ENCODE results near the gene GP5.

The GP5 gene

GRCh38 chr3:194407423-194407822, 8.4 kb upstream of the GP5 start:
- Histone ChIP-seq H4K8ac (ENCODE audit: low read depth, low read length) (no peak overlapping the region), H2BK120ac (ENCODE audit: low read depth, low read length) (no peak overlapping the region), H3K14ac (ENCODE audit: low read length) (no peak overlapping the region), H3K27me3 (ENCODE audit: control insufficient read depth in 3 of 3, insufficient read depth in 3 of 3, low read depth in 1 of 3, low read length in 3 of 3) (no peaks in the 10 kb centered on the region), H3K36me3 (replicated peaks in 1 of 2; ENCODE audit: control insufficient read depth in 2 of 2, insufficient read depth in 2 of 2, low read length in 2 of 2) (peaks cover 5 to 60% of the 10 kb centered on the region in 2 donors), H3K4ac (ENCODE audit: low read length) (no peak overlapping the region), H4K91ac (ENCODE audit: low read depth, low read length, poor library complexity) (no peak overlapping the region), H3K79me1 (ENCODE audit: low read depth, low read length) (peaks cover 2% of the 10 kb centered on the region), H2BK12ac (ENCODE audit: low read length) (no peak overlapping the region), H2AFZ (ENCODE audit: low read length) (no peak overlapping the region), H3K4me3 (ENCODE audit: low read length in 2 of 2) (no peak overlapping the region), H3K9me3 (replicated peaks in 1 of 2; ENCODE audit: control insufficient read depth in 2 of 2, insufficient read depth in 1 of 2, low read depth in 1 of 2, low read length in 2 of 2) (no peaks in the 10 kb centered on the region), H3K4me2 (ENCODE audit: insufficient read depth, low read length, poor library complexity, severe bottlenecking) (no peak overlapping the region), H3K27ac (replicated peaks; ENCODE audit: low read length) (no peak overlapping the region), H3K18ac (ENCODE audit: low read length) (no peak overlapping the region), H3K4me1 (ENCODE audit: control insufficient read depth in 2 of 2, insufficient read depth in 1 of 2, low read depth in 1 of 2, low read length in 2 of 2) (peaks cover 0 to 24% of the 10 kb centered on the region in 2 donors), H2BK5ac (ENCODE audit: low read length) (no peak overlapping the region), H3K9ac (ENCODE audit: low read depth, low read length, poor library complexity) (no peak overlapping the region), H3K23ac (ENCODE audit: low read depth, low read length, poor library complexity) (no peak overlapping the region), H2AK5ac (ENCODE audit: low read depth, low read length) (no peak overlapping the region), H2BK15ac (ENCODE audit: low read length) (no peak overlapping the region)
- no CpG with 5 or more reads among the region's 7 CpGs for WGBS, 2 donors (ENCODE audit: extremely low coverage in 2 of 2, insufficient read length in 2 of 2, insufficient replicate concordance in 1 of 2)
- DNase-seq (ENCODE audit: low spot score), result no peak

- H3K18ac ChIP-seq (ENCODE audit: low read length), result no peak overlapping the region
These were observed 6.7 kb upstream of the GP5 start for GRCh38 chr3:194405766-194406165.

DNA sequence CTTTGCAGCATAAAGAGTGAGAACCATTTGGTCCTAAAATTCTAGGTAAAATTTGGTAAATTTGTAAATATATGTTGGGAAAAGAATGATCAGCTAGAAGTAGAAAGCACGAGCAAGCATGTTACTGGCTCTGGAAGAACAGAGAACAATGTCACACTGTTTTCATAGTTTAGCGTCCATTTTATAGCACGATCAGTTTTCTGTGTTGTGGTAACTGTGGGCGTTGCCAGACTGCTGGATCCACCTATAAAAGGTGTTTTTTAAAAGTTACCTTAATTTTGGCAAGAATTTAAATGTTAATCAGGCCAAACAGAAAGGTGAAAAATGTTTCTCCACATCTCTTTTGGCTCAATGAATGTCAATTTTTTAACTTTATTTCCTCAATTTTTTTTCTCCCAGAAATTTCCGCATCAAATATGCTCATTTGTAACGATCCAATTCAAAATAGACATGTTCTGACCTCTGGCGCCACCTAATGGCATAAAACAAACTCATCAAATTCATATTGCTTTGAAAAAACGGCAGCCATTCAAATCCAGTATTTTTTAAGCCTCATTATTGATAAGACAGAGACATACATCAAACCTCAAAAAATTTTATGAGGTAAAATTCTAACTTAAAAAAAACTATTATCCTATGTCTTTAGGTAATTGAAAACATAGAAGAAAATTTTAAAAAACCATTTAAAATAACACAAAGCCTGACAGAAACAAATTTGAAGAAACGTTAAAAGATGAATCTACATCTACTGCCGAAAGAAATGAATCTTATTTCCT, 5.5 kb upstream of the GP5 start:
- Histone ChIP-seq H3K4me2 (ENCODE audit: insufficient read depth, low read length, poor library complexity, severe bottlenecking) (no peak overlapping the region), H3K18ac (ENCODE audit: low read length) (no peak overlapping the region), H2BK120ac (ENCODE audit: low read depth, low read length) (no peak overlapping the region), H3K4me3 (ENCODE audit: low read length in 2 of 2) (no peak overlapping the region), H3K27me3 (ENCODE audit: control insufficient read depth in 3 of 3, insufficient read depth in 3 of 3, low read depth in 1 of 3, low read length in 3 of 3) (no peaks in the 10 kb centered on the region), H3K9me3 (replicated peaks in 1 of 2; ENCODE audit: control insufficient read depth in 2 of 2, insufficient read depth in 1 of 2, low read depth in 1 of 2, low read length in 2 of 2) (no peaks in the 10 kb centered on the region), H2BK5ac (ENCODE audit: low read length) (no peak overlapping the region), H3K4ac (ENCODE audit: low read length) (no peak overlapping the region), H3K9ac (ENCODE audit: low read depth, low read length, poor library complexity) (no peak overlapping the region), H2AFZ (ENCODE audit: low read length) (no peak overlapping the region), H4K91ac (ENCODE audit: low read depth, low read length, poor library complexity) (no peak overlapping the region), H3K14ac (ENCODE audit: low read length) (no peak overlapping the region), H3K4me1 (ENCODE audit: control insufficient read depth in 2 of 2, insufficient read depth in 1 of 2, low read depth in 1 of 2, low read length in 2 of 2) (peaks cover 2 to 27% of the 10 kb centered on the region in 2 donors), H3K36me3 (replicated peaks in 1 of 2; ENCODE audit: control insufficient read depth in 2 of 2, insufficient read depth in 2 of 2, low read length in 2 of 2) (peaks cover 3 to 44% of the 10 kb centered on the region in 2 donors), H3K27ac (replicated peaks; ENCODE audit: low read length) (no peak overlapping the region), H2AK5ac (ENCODE audit: low read depth, low read length) (no peak overlapping the region), H4K8ac (ENCODE audit: low read depth, low read length) (no peak overlapping the region), H3K79me1 (ENCODE audit: low read depth, low read length) (no peaks in the 10 kb centered on the region), H2BK15ac (ENCODE audit: low read length) (no peak overlapping the region), H2BK12ac (ENCODE audit: low read length) (no peak overlapping the region), H3K23ac (ENCODE audit: low read depth, low read length, poor library complexity) (no peak overlapping the region)
- no CpG with 5 or more reads among the region's 10 CpGs for WGBS, 2 donors (ENCODE audit: extremely low coverage in 2 of 2, insufficient read length in 2 of 2, insufficient replicate concordance in 1 of 2)
- DNase-seq (ENCODE audit: low spot score), result no peak

More at GRCh38 chr3:194405766-194406165, 6.7 kb upstream of the GP5 start:
- Histone ChIP-seq H3K4me1 (ENCODE audit: control insufficient read depth in 2 of 2, insufficient read depth in 1 of 2, low read depth in 1 of 2, low read length in 2 of 2) (peaks cover 2 to 32% of the 10 kb centered on the region in 2 donors), H4K8ac (ENCODE audit: low read depth, low read length) (no peak overlapping the region), H2AFZ (ENCODE audit: low read length) (no peak overlapping the region), H3K27me3 (ENCODE audit: control insufficient read depth in 3 of 3, insufficient read depth in 3 of 3, low read depth in 1 of 3, low read length in 3 of 3) (no peaks in the 10 kb centered on the region), H3K4me2 (ENCODE audit: insufficient read depth, low read length, poor library complexity, severe bottlenecking) (no peak overlapping the region), H2AK5ac (ENCODE audit: low read depth, low read length) (no peak overlapping the region), H2BK12ac (ENCODE audit: low read length) (no peak overlapping the region), H3K23ac (ENCODE audit: low read depth, low read length, poor library complexity) (no peak overlapping the region), H3K36me3 (replicated peaks in 1 of 2; ENCODE audit: control insufficient read depth in 2 of 2, insufficient read depth in 2 of 2, low read length in 2 of 2) (peaks cover 3 to 46% of the 10 kb centered on the region in 2 donors), H2BK15ac (ENCODE audit: low read length) (no peak overlapping the region), H3K9me3 (replicated peaks in 1 of 2; ENCODE audit: control insufficient read depth in 2 of 2, insufficient read depth in 1 of 2, low read depth in 1 of 2, low read length in 2 of 2) (no peaks in the 10 kb centered on the region), H3K14ac (ENCODE audit: low read length) (no peak overlapping the region), H4K91ac (ENCODE audit: low read depth, low read length, poor library complexity) (no peak overlapping the region), H2BK120ac (ENCODE audit: low read depth, low read length) (no peak overlapping the region), H3K4me3 (ENCODE audit: low read length in 2 of 2) (no peak overlapping the region), H3K9ac (ENCODE audit: low read depth, low read length, poor library complexity) (no peak overlapping the region), H2BK5ac (ENCODE audit: low read length) (no peak overlapping the region), H3K4ac (ENCODE audit: low read length) (no peak overlapping the region), H3K27ac (replicated peaks; ENCODE audit: low read length) (no peak overlapping the region), H3K79me1 (ENCODE audit: low read depth, low read length) (no peaks in the 10 kb centered on the region)
- WGBS, 2 donors (ENCODE audit: extremely low coverage in 2 of 2, insufficient read length in 2 of 2, insufficient replicate concordance in 1 of 2), result no CpG with 5 or more reads among the region's 2 CpGs
- no peak for DNase-seq (ENCODE audit: low spot score)

DNA sequence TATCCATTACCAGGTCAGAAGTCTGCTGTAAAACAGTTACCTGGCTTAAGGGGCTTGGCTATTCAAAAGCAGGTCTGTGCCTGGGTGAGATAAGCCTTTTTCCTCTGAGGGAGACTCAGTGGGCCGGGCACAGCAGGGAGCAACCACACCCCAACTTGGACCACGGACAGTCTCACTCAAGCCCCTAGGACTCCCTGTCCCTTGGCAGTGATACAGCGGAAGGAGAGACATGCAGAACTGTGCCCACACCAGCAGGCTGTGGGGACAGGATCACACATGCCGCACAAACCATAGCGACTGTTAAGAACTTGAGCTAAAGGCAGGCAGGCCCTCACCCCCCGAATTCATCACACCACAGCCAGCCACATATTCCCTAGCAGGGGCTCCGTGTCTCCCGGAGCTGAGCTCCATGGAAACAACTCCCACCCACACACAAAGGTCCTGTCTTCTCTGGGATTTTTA, 2.8 kb upstream of the GP5 start:
- Histone ChIP-seq H3K4me1 (ENCODE audit: control insufficient read depth in 2 of 2, insufficient read depth in 1 of 2, low read depth in 1 of 2, low read length in 2 of 2) (peaks cover 3 to 8% of the 10 kb centered on the region in 2 donors), H2AFZ (ENCODE audit: low read length) (no peak overlapping the region), H3K27me3 (ENCODE audit: control insufficient read depth in 3 of 3, insufficient read depth in 3 of 3, low read depth in 1 of 3, low read length in 3 of 3) (peaks cover 0 to 18% (median under 1%) of the 10 kb centered on the region in 3 experiments), H3K27ac (replicated peaks; ENCODE audit: low read length) (no peak overlapping the region), H3K4me3 (ENCODE audit: low read length in 2 of 2) (no peak overlapping the region), H3K36me3 (replicated peaks in 1 of 2; ENCODE audit: control insufficient read depth in 2 of 2, insufficient read depth in 2 of 2, low read length in 2 of 2) (peaks cover 3 to 32% of the 10 kb centered on the region in 2 donors), H3K18ac (ENCODE audit: low read length) (no peak overlapping the region), H3K14ac (ENCODE audit: low read length) (peak overlapping the region; percentile 13), H3K4me2 (ENCODE audit: insufficient read depth, low read length, poor library complexity, severe bottlenecking) (no peak overlapping the region), H2BK5ac (ENCODE audit: low read length) (no peak overlapping the region), H3K4ac (ENCODE audit: low read length) (no peak overlapping the region), H4K91ac (ENCODE audit: low read depth, low read length, poor library complexity) (no peak overlapping the region), H4K8ac (ENCODE audit: low read depth, low read length) (no peak overlapping the region), H2BK12ac (ENCODE audit: low read length) (no peak overlapping the region), H3K23ac (ENCODE audit: low read depth, low read length, poor library complexity) (peak overlapping the region; percentile 68), H2BK120ac (ENCODE audit: low read depth, low read length) (no peak overlapping the region), H2BK15ac (ENCODE audit: low read length) (no peak overlapping the region), H3K9me3 (replicated peaks in 1 of 2; ENCODE audit: control insufficient read depth in 2 of 2, insufficient read depth in 1 of 2, low read depth in 1 of 2, low read length in 2 of 2) (peaks cover 2 to 6% of the 10 kb centered on the region in 2 donors), H2AK5ac (ENCODE audit: low read depth, low read length) (no peak overlapping the region), H3K79me1 (ENCODE audit: low read depth, low read length) (no peaks in the 10 kb centered on the region), H3K9ac (ENCODE audit: low read depth, low read length, poor library complexity) (no peak overlapping the region)
- DNase-seq (ENCODE audit: low spot score), result no peak
- no CpG with 5 or more reads among the region's 8 CpGs for WGBS, 2 donors (ENCODE audit: extremely low coverage in 2 of 2, insufficient read length in 2 of 2, insufficient replicate concordance in 1 of 2)

Data from neuronal stem cell (in vitro differentiated cells).